GM13976 (cell line): ENCODE measurements around the gene CDC42EP3.

ENCODE experiments used
- DNase-seq: peaks from one replicate; pipeline ENCODE4 v3.0.0; 2012; ENCODE audit warnings: low spot score
- in situ Hi-C: fragments of 300-500 bp; cut with MboI; formaldehyde crosslinking; loops from one replicate; pipeline ENCODE4 v1.12.0; 2022; ENCODE audit warnings: low sequenced_read_pairs, mixed read lengths, inconsistent platforms; ENCODE audit not compliant: unreplicated experiment
- TF ChIP-seq, protein P1 (sequence below): IDR thresholded peaks from 2 replicates; pipeline ENCODE4 v1.5.1; 2012; ENCODE audit warnings: borderline replicate concordance, mild to moderate bottlenecking; ENCODE audit not compliant: insufficient read depth; ENCODE audit errors: extremely low read depth, missing control alignments, control extremely low read depth

Gene CDC42EP3

GRCh38 chr2:37711308-37711731, 39.9 kb upstream of the CDC42EP3 start:
- TF ChIP-seq, protein P1, sequence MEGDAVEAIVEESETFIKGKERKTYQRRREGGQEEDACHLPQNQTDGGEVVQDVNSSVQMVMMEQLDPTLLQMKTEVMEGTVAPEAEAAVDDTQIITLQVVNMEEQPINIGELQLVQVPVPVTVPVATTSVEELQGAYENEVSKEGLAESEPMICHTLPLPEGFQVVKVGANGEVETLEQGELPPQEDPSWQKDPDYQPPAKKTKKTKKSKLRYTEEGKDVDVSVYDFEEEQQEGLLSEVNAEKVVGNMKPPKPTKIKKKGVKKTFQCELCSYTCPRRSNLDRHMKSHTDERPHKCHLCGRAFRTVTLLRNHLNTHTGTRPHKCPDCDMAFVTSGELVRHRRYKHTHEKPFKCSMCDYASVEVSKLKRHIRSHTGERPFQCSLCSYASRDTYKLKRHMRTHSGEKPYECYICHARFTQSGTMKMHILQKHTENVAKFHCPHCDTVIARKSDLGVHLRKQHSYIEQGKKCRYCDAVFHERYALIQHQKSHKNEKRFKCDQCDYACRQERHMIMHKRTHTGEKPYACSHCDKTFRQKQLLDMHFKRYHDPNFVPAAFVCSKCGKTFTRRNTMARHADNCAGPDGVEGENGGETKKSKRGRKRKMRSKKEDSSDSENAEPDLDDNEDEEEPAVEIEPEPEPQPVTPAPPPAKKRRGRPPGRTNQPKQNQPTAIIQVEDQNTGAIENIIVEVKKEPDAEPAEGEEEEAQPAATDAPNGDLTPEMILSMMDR: no peak
- peak; percentile 20 for DNase-seq
- in situ Hi-C loops: no loop called here

- TF ChIP-seq, protein P1: no peak
- no peak for DNase-seq
- in situ Hi-C loops: no loop called here
Measured at GRCh38 chr2:37709111-37709510, 37.7 kb upstream of the CDC42EP3 start.

GRCh38 chr2:37708146-37708545, 36.7 kb upstream of the CDC42EP3 start:
- in situ Hi-C loops: no loop called here
- no peak for DNase-seq
- TF ChIP-seq, protein P1: no peak

DNA sequence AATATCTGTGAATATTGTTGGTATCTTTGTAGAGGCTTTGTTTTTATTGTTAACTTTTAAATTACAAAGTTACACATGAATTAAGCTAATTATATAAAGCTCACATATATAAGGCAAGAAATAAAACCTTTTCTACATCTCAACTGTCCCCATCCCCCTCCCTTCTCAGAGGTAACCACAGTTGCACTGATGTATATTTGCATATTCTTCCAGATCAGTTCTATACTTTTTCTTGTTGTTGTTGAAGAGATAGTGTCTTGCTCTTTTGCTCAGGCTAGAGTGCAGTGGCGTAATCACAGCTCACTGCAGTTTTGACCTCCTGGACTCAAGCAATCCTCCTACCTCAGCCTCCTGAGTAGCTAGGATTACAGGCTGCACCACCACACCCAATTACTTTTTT, 36.0 kb upstream of the CDC42EP3 start:
- in situ Hi-C loops: no loop called here
- DNase-seq: no peak

DNA sequence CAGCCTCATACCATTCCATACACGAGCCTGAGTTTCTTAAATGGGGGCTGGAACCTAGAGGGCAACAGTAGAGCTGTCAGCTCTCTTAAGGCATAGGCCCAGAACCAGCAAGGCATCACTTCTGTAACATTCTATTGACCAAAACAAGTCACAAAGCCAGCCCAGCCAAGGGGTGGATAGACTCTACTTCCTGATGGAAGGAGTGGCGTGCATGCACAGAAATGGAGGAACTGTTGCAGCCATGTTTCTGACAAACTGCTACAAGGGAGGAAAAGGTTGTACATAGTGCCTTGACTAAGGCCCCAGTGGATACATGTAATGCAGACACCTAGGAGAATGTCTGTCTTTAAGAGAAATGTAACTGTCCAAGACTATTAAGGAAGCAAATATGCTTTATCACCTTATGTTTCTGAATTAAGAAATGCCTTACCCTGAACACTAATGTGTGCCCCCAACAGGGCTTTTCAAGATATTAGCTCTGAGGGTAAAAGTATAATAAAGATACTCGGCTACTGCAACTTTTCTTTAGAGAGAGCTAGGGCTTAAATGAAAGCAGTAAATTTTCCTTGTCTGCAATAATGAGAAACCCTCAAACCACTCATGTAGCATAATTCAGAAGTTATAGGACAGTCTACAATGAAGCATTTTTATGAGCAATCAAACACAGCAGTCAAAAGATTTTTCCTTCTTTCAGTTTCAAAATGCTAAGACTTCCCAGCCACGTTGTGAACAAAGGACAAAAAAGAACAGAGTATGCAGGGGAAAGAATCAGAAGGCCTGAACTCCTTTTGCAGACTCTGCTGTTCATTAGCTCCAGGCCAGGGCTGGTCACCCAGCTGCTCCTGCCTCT, 35.1 kb upstream of the CDC42EP3 start:
- TF ChIP-seq, protein P1: no peak
- in situ Hi-C loops: no loop called here
- no peak for DNase-seq

More for the DNA sequence above, 36.0 kb upstream of the CDC42EP3 start:
- TF ChIP-seq, protein P1: no peak

DNA sequence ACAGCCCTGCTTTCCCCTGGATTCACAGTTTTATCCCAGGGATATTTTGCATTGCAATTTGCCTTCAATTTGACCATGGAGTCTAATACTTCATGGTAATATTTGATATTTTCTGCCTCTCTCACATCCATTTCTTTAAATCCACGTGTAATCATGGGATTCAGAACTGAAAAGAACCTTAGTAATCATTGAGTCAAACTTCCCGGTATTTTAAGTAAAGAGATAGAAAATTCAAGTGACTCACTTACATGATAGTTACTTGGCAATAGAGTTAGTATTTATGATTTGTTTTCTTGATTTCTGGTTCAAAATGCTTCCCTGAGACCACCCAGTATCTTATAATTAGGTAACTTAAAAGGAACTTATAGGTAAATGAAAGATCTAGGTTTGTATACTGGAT, 33.7 kb upstream of the CDC42EP3 start:
- DNase-seq: no peak
- TF ChIP-seq, protein P1: no peak
- in situ Hi-C loops: no loop called here
